Heart right ventricle (tissue), 16 donors: ENCODE measurements around the gene SLC5A2. TPM values are rescaled to one million over a fixed set of nuclear protein-coding genes. Genes with fewer than 3 reads are reported as not detected.

ENCODE experiments used
- ATAC-seq, 8 donors: fragments of 200-7000 bp; cut with Tn5 transposase; one replicate each; pipeline ENCODE4 v1.9.1; 2020; ENCODE audit warnings: mild to moderate bottlenecking in 8 of 8, moderate library complexity in 8 of 8, moderate number of reproducible peaks in 1 of 8
- DNase-seq, 2 donors: peaks; one replicate each; pipeline ENCODE4 v3.0.0-alpha.2; 2020
- H3K27ac ChIP-seq, 10 donors: fragments of 200-600 bp; sonication (generic) in 2 of 10; one replicate each; pipeline versions ENCODE4 v1.5.0 to v1.8.0; 2020 to 2022; ENCODE audit warnings: mild to moderate bottlenecking in 3 of 10
- H3K27me3 ChIP-seq, 7 donors: fragments of 200-600 bp; one replicate each; pipeline ENCODE4 v1.8.0; 2021 to 2022; ENCODE audit warnings: mild to moderate bottlenecking in 2 of 7
- H3K36me3 ChIP-seq, 9 donors: fragments of 200-600 bp; sonication (generic) in 1 of 9; one replicate each; pipeline versions ENCODE4 v1.5.0 to v1.8.0; 2020 to 2022; ENCODE audit warnings: mild to moderate bottlenecking in 2 of 9
- H3K4me1 ChIP-seq, 9 donors: fragments of 200-600 bp; sonication (generic) in 1 of 9; one replicate each; pipeline versions ENCODE4 v1.5.0 to v1.8.0; 2020 to 2022; ENCODE audit warnings: mild to moderate bottlenecking in 4 of 9
- H3K4me3 ChIP-seq, 10 donors: fragments of 200-600 bp; sonication (generic) in 2 of 10; one replicate each; pipeline versions ENCODE4 v1.5.0 to v1.8.0; 2020 to 2022; ENCODE audit warnings: mild to moderate bottlenecking in 7 of 10, moderate library complexity in 2 of 10
- H3K9me3 ChIP-seq, 11 donors: fragments of 200-600 bp in 10 of 11; sonication (generic) in 2 of 11; one replicate each; pipeline versions ENCODE4 v1.5.0 to v1.8.0; 2013 to 2022; ENCODE audit warnings: mild to moderate bottlenecking in 2 of 11, control low read depth in 1 of 11, moderate library complexity in 1 of 11
- WGBS, 2 donors: extraction: QIAGEN DNeasy Blood & Tissue Kit; methylation state at CpG; one replicate each; pipeline ENCODE4 v1.1.7; 2013; ENCODE audit warnings: inconsistent platforms in 1 of 2; 5-methylcytosine and 5-hydroxymethylcytosine counted together
- intact Hi-C, 10 donors: fragments of 100-400 bp; cut with DNase I; formaldehyde crosslinking; loops; one replicate each; pipeline versions ENCODE4 v1.11.1 to v1.14.2; 2022
- polyA plus RNA-seq, 2 donors: library from polyadenylated mRNA; stranded (reverse); fragments of 200-250 nt; gene quantifications; one replicate each; pipeline ENCODE4 v1.2.3, GENCODE V29; 2013
- total RNA-seq, 10 donors: library from RNA; stranded (reverse); fragmentation: NEBNext Ultra II Directional in 3 of 10; extraction: Animal tissue kit (Norgen Biotek cat#: 25700) in 3 of 10; gene quantifications; one replicate each; pipeline versions ENCODE4 v1.2.1 to v1.2.4, GENCODE V29; 2021 to 2023
- TF ChIP-seq, protein P1 (sequence below), 9 donors: fragments of 200-600 bp; sonication (generic) in 2 of 9; IDR thresholded peaks; one replicate each; pipeline versions ENCODE4 v1.5.0 to v1.8.0; 2021 to 2022; ENCODE audit warnings: antibody characterized with exemption in 9 of 9, mild to moderate bottlenecking in 5 of 9, moderate library complexity in 1 of 9
- donor health status: Arrhythmogenic right ventricular cardiomyopathy.
- donor health status: ischemic (EF 13 %, LVEDD 7.1; RV severe dilation, severe dysfunction).
- donor health status: healthy with polysubstance abuse.
- donor health status: DM: no; HTN: yes; CAD: no.
- donor health status: DM: no; HTN: no; CAD: no.
- donor health status: ischemic (EF 25% LVEDD 6.9; RV normal size, moderate dysfunction).
- donor health status: ischemic (EF 25% LVEDD 5.7; RV mildly dilated, moderate dysfunction).
- donor health status: healthy.
- donor health status: DM: yes; HTN: yes; CAD: no.
- donor health status: Ischemic cardiomyopathy.
- donor health status: ischemic (EF 35%, LVEDD 5.7; RV mildly dilated, moderate dysfunction).
- donor health status: nonischemic (EF 11% LVEDD 7.7; RV severe dilation, severe dysfunction).
- donor health status: DM: yes; HTN: yes; CAD: no.
- donor health status: PGD.
- donor health status: ischemic (EF 29% LVEDD 5.4; RV normal size, mild dysfunction).
- donor health status: nonischemic (EF 23%, LVEDD 6.1; RV moderate dilation, normal function).

The SLC5A2 gene
- total and polyA plus RNA-seq, 12 donors: 0.77 to 1.9 TPM; not detected in 10

DNA sequence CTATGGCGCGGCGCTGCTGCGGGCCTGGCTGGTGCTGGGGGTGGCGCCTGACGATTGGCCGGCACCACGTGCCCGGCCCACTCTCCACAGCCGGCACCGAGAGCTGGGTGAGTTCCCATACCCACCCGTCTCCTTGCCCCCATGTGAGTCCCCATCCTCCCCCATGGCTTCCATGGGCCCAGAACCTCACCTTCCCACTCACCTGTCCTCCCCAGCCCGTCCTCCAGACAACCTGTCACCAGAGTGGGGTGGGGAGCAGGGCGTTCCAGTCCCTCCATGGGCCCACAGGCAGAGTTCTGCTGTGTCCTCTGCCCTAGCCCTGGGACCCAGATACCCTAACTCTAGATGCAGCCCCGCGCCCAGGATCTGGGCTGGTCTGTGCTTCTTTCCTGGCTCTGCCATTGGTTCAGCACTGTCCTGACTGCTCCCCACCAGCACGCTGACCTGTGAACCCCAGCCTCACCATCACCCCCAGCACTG, 18.1 kb upstream of the SLC5A2 start:
- Histone ChIP-seq H3K9me3 (no peaks in the 10 kb centered on the region), H3K4me1 (peaks cover 0 to 19% (median 9%) of the 10 kb centered on the region in 9 donors), H3K27ac (no peak overlapping the region), H3K27me3 (no peaks in the 10 kb centered on the region), H3K36me3 (peaks cover 0 to 59% (median 28%) of the 10 kb centered on the region in 9 donors), H3K4me3 (no peak overlapping the region)
- TF ChIP-seq, protein P1, sequence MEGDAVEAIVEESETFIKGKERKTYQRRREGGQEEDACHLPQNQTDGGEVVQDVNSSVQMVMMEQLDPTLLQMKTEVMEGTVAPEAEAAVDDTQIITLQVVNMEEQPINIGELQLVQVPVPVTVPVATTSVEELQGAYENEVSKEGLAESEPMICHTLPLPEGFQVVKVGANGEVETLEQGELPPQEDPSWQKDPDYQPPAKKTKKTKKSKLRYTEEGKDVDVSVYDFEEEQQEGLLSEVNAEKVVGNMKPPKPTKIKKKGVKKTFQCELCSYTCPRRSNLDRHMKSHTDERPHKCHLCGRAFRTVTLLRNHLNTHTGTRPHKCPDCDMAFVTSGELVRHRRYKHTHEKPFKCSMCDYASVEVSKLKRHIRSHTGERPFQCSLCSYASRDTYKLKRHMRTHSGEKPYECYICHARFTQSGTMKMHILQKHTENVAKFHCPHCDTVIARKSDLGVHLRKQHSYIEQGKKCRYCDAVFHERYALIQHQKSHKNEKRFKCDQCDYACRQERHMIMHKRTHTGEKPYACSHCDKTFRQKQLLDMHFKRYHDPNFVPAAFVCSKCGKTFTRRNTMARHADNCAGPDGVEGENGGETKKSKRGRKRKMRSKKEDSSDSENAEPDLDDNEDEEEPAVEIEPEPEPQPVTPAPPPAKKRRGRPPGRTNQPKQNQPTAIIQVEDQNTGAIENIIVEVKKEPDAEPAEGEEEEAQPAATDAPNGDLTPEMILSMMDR (IDR thresholded peaks at IDR 0.05): no peak
- DNase-seq: no peak
- intact Hi-C loops: loop anchor here in 3 of 10 donors (5.0 to 10.0 kb wide), 2 partner anchors 37 to 410 kb away; partner anchors contain the start of gene ZNF267 (in 2 of the 3)
- ATAC-seq: no peak
- 94 to 97% methylated on average over 17 of the region's 17 CpGs for WGBS, 2 donors

DNA sequence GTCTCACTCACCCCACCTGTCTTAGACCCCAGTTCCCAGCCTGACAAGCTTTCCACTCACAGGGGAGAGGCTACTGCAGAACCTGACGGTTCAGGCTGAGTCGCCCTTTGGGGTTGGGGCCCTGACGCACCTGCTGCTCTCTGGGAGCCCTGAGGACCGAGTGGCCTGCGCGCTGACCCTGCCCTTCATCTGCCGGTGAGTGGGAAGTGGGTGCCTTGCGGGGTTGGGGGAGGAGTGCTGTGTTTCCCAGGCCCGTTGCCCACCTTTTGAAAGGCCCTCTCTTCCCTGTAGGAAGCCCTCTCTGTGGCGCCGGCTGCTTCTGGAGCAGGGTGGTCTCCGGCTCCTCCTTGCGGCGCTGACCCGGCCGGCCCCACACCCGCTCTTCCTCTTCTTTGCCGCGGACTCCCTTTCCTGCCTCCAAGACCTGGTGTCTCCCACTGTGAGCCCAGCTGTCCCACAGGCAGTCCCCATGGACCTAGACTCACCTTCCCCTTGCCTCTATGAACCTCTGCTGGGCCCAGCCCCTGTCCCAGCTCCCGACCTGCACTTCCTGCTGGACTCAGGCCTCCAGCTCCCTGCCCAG, 17.0 kb upstream of the SLC5A2 start:
- H3K9me3 ChIP-seq: no peaks in the 10 kb centered on the region
- no peak overlapping the region for H3K4me3 ChIP-seq
- ATAC-seq (no peak), DNase-seq (no peak)
- peaks cover 0 to 59% (median 28%) of the 10 kb centered on the region in 9 donors for H3K36me3 ChIP-seq
- peaks cover 0 to under 1% (median 0%) of the 10 kb centered on the region in 7 donors for H3K27me3 ChIP-seq
- whole genome bisulfite sequencing, 2 donors: 92 to 96% methylated on average over 20 of the region's 20 CpGs
- no peak overlapping the region for H3K27ac ChIP-seq
- peaks cover 0 to 13% (median 2%) of the 10 kb centered on the region in 9 donors for H3K4me1 ChIP-seq
- intact Hi-C loops: loop anchor here in 2 of 10 donors (10.0 kb wide), 1 partner anchor 409 kb away; the partner anchor contains the start of gene ZNF267 (in 2 of the 2)
- TF ChIP-seq, protein P1 (IDR thresholded peaks at IDR 0.05): no peak

DNA sequence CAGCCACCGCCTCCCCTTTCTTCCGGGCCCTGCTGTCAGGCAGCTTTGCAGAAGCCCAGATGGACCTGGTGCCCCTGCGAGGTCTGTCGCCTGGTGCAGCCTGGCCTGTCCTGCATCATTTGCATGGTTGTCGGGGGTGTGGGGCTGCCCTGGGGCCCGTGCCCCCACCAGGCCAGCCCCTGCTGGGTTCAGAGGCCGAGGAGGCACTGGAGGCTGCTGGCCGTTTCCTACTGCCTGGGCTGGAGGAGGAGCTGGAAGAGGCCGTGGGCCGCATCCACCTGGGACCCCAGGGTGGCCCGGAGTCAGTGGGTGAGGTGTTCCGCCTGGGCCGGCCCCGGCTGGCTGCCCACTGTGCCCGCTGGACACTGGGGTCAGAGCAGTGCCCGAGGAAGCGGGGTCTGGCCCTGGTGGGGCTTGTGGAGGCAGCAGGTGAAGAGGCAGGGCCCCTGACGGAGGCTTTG, 16.5 kb upstream of the SLC5A2 start:
- Histone ChIP-seq H3K4me3 (no peak overlapping the region), H3K36me3 (peaks cover 0 to 59% (median 28%) of the 10 kb centered on the region in 9 donors), H3K27me3 (peaks cover 0 to 6% (median 0%) of the 10 kb centered on the region in 7 donors), H3K9me3 (no peaks in the 10 kb centered on the region), H3K27ac (peak overlapping the region in 4 of 10 donors; percentile 20 to 65 (median 44)), H3K4me1 (peaks cover 0 to 16% (median 7%) of the 10 kb centered on the region in 9 donors)
- DNase-seq (no peak), ATAC-seq (no peak)
- intact Hi-C loops: loop anchor here in 2 of 10 donors (10.0 kb wide), 1 partner anchor 408 kb away; the partner anchor contains the start of gene ZNF267 (in 2 of the 2)
- TF ChIP-seq, protein P1 (IDR thresholded peaks at IDR 0.05): no peak
- WGBS, 2 donors: 95 to 96% methylated on average over 18 of the region's 18 CpGs

DNA sequence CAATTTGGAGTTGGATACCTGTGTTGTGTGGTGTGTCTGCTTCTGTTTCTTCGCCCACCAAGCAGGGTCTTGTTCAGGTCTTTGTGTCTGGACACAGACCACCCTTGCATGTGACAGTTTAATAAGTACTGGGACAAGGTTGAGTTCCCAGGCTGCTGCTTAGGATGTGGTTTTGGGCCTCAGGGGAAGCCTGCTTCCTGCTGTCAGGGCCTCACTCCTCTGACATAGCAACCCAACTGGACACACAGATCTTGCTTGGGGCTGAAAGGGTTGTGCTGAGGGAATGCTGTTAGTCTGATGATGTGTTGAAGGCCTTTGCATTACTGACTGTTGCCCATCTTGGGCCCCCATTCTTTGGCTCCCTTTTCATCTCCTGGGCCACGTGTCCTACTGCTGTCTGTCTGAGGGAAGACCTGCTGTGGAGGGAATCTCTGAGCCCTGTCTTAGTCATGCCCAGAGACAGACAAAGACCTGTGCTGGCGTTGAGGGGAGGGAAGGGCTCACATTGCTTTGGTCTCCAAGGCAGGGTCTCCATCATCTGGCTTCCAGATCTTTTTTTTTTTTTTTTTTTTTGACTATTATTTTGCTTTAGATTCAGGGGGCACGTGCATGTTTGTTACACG, 15.7 kb upstream of the SLC5A2 start:
- peaks cover 0 to 15% (median 0%) of the 10 kb centered on the region in 7 donors for H3K27me3 ChIP-seq
- TF ChIP-seq, protein P1 (IDR thresholded peaks at IDR 0.05): no peak
- peaks cover 3 to 19% (median 9%) of the 10 kb centered on the region in 9 donors for H3K4me1 ChIP-seq
- H3K36me3 ChIP-seq: peaks cover 0 to 52% (median 24%) of the 10 kb centered on the region in 9 donors
- H3K27ac ChIP-seq: peak overlapping the region in 4 of 10 donors; percentile 20 to 65 (median 44)
- no peak for DNase-seq
- ATAC-seq: no peak
- no peaks in the 10 kb centered on the region for H3K9me3 ChIP-seq
- H3K4me3 ChIP-seq: no peak overlapping the region
- 79 to 83% methylated on average over 5 of the region's 5 CpGs for WGBS, 2 donors
- intact Hi-C loops: loop anchor here in 2 of 10 donors (10.0 kb wide), 1 partner anchor 408 kb away; the partner anchor contains the start of gene ZNF267 (in 2 of the 2)
